ENCODE data around the gene ZNF160. TPM values are rescaled to one million over a fixed set of nuclear protein-coding genes. Genes with fewer than 3 reads are reported as not detected.

ZNF160 gene
- total and polyA plus RNA-seq, 2 of the 4 experiments (the other 2 are of a cell fraction) = 22.6 to 26.9 TPM

DNA sequence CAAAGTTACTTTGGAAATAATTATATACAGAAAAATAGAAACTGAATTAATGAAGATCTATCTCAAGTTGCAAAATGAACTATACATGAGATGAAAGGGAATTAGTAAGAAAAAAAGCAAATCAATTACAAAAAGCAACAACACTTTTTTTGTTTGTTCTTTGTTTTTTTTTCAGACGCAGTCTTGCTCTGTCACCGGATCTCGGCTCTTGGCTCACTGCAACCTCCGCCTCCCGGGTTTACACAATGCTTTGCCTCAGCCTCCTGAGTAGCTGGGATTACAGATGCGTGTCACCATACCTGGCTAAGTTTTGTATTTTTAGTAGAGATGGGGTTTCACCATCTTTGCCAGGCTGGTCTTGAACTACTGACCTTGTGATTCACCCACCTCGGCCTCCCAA is 27.3 kb upstream of the ZNF160 start:
- no peak overlapping the region for H4K5ac ChIP-seq (ENCODE audit: low read depth, low read length)
- DNase-seq = no peak
- H3K18ac ChIP-seq (ENCODE audit: low read depth, low read length) = no peak overlapping the region
- TF ChIP-seq, protein P1, sequence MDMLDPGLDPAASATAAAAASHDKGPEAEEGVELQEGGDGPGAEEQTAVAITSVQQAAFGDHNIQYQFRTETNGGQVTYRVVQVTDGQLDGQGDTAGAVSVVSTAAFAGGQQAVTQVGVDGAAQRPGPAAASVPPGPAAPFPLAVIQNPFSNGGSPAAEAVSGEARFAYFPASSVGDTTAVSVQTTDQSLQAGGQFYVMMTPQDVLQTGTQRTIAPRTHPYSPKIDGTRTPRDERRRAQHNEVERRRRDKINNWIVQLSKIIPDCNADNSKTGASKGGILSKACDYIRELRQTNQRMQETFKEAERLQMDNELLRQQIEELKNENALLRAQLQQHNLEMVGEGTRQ (IDR thresholded peaks at IDR 0.05; ENCODE audit: low read depth, low read length) = no peak
- TF ChIP-seq FOS (IDR thresholded peaks at IDR 0.05; ENCODE audit: low read depth, low read length) (no peak), MAFK (IDR thresholded peaks at IDR 0.05; ENCODE audit: low read depth, low read length) (no peak), SMC3 (IDR thresholded peaks at IDR 0.05; ENCODE audit: low read depth, low read length) (no peak), RAD21 (IDR thresholded peaks at IDR 0.05; ENCODE audit: low read length) (no peak), POLR2A (IDR thresholded peaks at IDR 0.05; ENCODE audit: low read depth, low read length) (no peak), CHD1 (IDR thresholded peaks at IDR 0.05; ENCODE audit: low read depth, low read length) (no peak), NFE2L2 (IDR thresholded peaks at IDR 0.05; ENCODE audit: low read depth, low read length) (no peak), MXI1 (IDR thresholded peaks at IDR 0.05; ENCODE audit: borderline replicate concordance, low read depth, low read length) (no peak), CEBPB (IDR thresholded peaks at IDR 0.05; ENCODE audit: low read depth, low read length) (no peak), RFX5 (IDR thresholded peaks at IDR 0.05; ENCODE audit: low read depth, low read length) (no peak), RCOR1 (IDR thresholded peaks at IDR 0.05; ENCODE audit: insufficient replicate concordance, low read length) (no peak), BHLHE40 (IDR thresholded peaks at IDR 0.05; ENCODE audit: low read depth, low read length) (no peak)
- TF ChIP-seq, protein P2, sequence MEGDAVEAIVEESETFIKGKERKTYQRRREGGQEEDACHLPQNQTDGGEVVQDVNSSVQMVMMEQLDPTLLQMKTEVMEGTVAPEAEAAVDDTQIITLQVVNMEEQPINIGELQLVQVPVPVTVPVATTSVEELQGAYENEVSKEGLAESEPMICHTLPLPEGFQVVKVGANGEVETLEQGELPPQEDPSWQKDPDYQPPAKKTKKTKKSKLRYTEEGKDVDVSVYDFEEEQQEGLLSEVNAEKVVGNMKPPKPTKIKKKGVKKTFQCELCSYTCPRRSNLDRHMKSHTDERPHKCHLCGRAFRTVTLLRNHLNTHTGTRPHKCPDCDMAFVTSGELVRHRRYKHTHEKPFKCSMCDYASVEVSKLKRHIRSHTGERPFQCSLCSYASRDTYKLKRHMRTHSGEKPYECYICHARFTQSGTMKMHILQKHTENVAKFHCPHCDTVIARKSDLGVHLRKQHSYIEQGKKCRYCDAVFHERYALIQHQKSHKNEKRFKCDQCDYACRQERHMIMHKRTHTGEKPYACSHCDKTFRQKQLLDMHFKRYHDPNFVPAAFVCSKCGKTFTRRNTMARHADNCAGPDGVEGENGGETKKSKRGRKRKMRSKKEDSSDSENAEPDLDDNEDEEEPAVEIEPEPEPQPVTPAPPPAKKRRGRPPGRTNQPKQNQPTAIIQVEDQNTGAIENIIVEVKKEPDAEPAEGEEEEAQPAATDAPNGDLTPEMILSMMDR (conservative IDR thresholded peaks at IDR 0.05; ENCODE audit: low read depth, low read length) = no peak
- TF ChIP-seq, protein P3, sequence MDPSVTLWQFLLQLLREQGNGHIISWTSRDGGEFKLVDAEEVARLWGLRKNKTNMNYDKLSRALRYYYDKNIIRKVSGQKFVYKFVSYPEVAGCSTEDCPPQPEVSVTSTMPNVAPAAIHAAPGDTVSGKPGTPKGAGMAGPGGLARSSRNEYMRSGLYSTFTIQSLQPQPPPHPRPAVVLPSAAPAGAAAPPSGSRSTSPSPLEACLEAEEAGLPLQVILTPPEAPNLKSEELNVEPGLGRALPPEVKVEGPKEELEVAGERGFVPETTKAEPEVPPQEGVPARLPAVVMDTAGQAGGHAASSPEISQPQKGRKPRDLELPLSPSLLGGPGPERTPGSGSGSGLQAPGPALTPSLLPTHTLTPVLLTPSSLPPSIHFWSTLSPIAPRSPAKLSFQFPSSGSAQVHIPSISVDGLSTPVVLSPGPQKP (IDR thresholded peaks at IDR 0.05; ENCODE audit: borderline replicate concordance, low read depth, low read length) = no peak
- no peak overlapping the region for H3K4me2 ChIP-seq (ENCODE audit: low read depth, low read length)
- H3K36me3 ChIP-seq (ENCODE audit: control insufficient read depth, insufficient read depth, low read length) = no peaks in the 10 kb centered on the region; the same call in 1 of the 2 replicates
- no peaks in the 10 kb centered on the region for H3K9me1 ChIP-seq (ENCODE audit: insufficient read depth, low read length)
- H2BK5ac ChIP-seq (ENCODE audit: low read depth, low read length, poor library complexity, severe bottlenecking) = no peak overlapping the region
- H3K79me1 ChIP-seq (ENCODE audit: low read depth in 1 of 2, low read length in 2 of 2) = peaks cover 0 to 9% of the 10 kb centered on the region in 2 experiments; a peak in 2 of 4 replicates
- no peak overlapping the region for H2BK15ac ChIP-seq (ENCODE audit: low read depth, low read length)
- H2BK20ac ChIP-seq (ENCODE audit: low read depth, low read length) = no peak overlapping the region
- no peak overlapping the region for H4K91ac ChIP-seq (ENCODE audit: insufficient read depth, low read depth, low read length)
- no peak overlapping the region for H3K4me3 ChIP-seq (ENCODE audit: insufficient read depth, low read depth, low read length)
- no peak overlapping the region for H2AK9ac ChIP-seq (replicated peaks; ENCODE audit: low read depth, low read length, poor library complexity)
- CTCF ChIA-PET = interaction anchor here (0.6 to 1.0 kb wide), 2 partner anchors 12 to 16 kb away, joined by 3 to 5 read pairs; no protein-coding TSS in a partner anchor
- H3K4me1 ChIP-seq (ENCODE audit: control insufficient read depth, insufficient read depth, low read length) = peaks cover 3% of the 10 kb centered on the region; the same call in 1 of the 2 replicates
- no peaks in the 10 kb centered on the region for H4K20me1 ChIP-seq (ENCODE audit: insufficient read depth, low read length)
- no peak overlapping the region for H2AK5ac ChIP-seq (ENCODE audit: low read depth, low read length)
- no peak overlapping the region for H3K9ac ChIP-seq (ENCODE audit: low read depth, low read length)
- H3K4ac ChIP-seq (ENCODE audit: low read depth, low read length) = no peak overlapping the region
- H2BK120ac ChIP-seq (ENCODE audit: low read depth, low read length) = no peak overlapping the region
- H2AFZ ChIP-seq (replicated peaks; ENCODE audit: low read length, poor library complexity) = no peak overlapping the region
- H4K8ac ChIP-seq (ENCODE audit: low read depth in 2 of 2, low read length in 2 of 2) = no peak overlapping the region
- intact Hi-C loops (cut with micrococcal nuclease) = loop anchor here (2.0 kb wide), 1 partner anchor 28 kb away; the partner anchor contains the start of gene ZNF160
- POLR2A ChIA-PET (ENCODE audit: unreplicated experiment) = no interaction called here
- H3K56ac ChIP-seq (ENCODE audit: extremely low read depth, insufficient read depth, low read length) = no peak overlapping the region
- H3K23ac ChIP-seq (ENCODE audit: low read depth, low read length) = no peak overlapping the region
- WGBS, 2 experiments (ENCODE audit: extremely low coverage in 2 of 2, insufficient read length in 1 of 2) = 47% methylated on average over 3 of the region's 7 CpGs; no CpG with 5 or more reads in 1 of the 2 experiments
- in situ Hi-C loops (cut with MboI; ENCODE audit: low sequenced_read_pairs) = no loop called here
- H3K14ac ChIP-seq (replicated peaks; ENCODE audit: low read depth, low read length) = no peak overlapping the region
- dilution Hi-C loops (cut with HindIII; ENCODE audit: low sequenced_read_pairs, unreplicated experiment) = no loop called here
- no peaks in the 10 kb centered on the region for H3K27me3 ChIP-seq (ENCODE audit: control insufficient read depth, insufficient read depth, low read length)
- no peaks in the 10 kb centered on the region; the same call in 1 of the 2 replicates for H3K9me3 ChIP-seq (ENCODE audit: control insufficient read depth, insufficient read depth, low read length)
- no TSS peak for BruUV-seq (replicated peaks)
- ATAC-seq (ENCODE audit: low read depth) = no peak
- H3K27ac ChIP-seq (ENCODE audit: insufficient read depth, low read length) = no peak overlapping the region
